B cell (primary cell): Measurements from ENCODE around the gene CABLES1. TPM values are rescaled to one million over a fixed set of nuclear protein-coding genes. Genes with fewer than 3 reads are reported as not detected.

Source experiments
- ATAC-seq: fragments of 200-7000 bp; cut with Tn5 transposase; one replicate; pipeline ENCODE4 v1.10.0; 2021; ENCODE audit warnings: low read depth, mild to moderate bottlenecking, moderate number of reproducible peaks, moderate library complexity
- CTCF ChIA-PET: fragments of 350-600 bp; sonication (Branson Sonifier 250); formaldehyde crosslinking; loops from one replicate; lab custom pipeline; 2021; ENCODE audit warnings: antibody characterized with exemption, inconsistent platforms; lab: Charles Lee
- POLR2A ChIA-PET: fragments of 350-600 bp; sonication (Branson Sonifier 250); formaldehyde crosslinking; loops from one replicate; lab custom pipeline; 2021; ENCODE audit warnings: antibody characterized with exemption; lab: Charles Lee
- DNase-seq: peaks from one replicate; pipeline ENCODE4 v3.0.0; 2013
- H2AFZ ChIP-seq: 2 replicates; pipeline ENCODE4 v1.6.1; 2012; ENCODE audit warnings: mild to moderate bottlenecking, low read depth, low read length; ENCODE audit not compliant: insufficient read depth, poor library complexity, severe bottlenecking
- H3K27ac ChIP-seq, 2 donors: 1 replicate in 1 of 2; 2 replicates in 1 of 2; pipeline ENCODE4 v1.5.1; 2012 to 2013; ENCODE audit warnings: low read length in 2 of 2, mild to moderate bottlenecking in 2 of 2, moderate library complexity in 1 of 2
- H3K27me3 ChIP-seq, 4 experiments: fragments of 200-600 bp in 1 of 4; sonication (generic) in 1 of 4; replicated peaks in 1 of 4; 1 replicate in 2 of 4; 2 replicates in 2 of 4; pipeline versions ENCODE4 v1.6.1 to v1.7.0; 2013 to 2016; ENCODE audit warnings: low read length in 3 of 4, mild to moderate bottlenecking in 2 of 4, mixed read lengths in 1 of 4, moderate library complexity in 1 of 4; ENCODE audit not compliant: insufficient read depth in 4 of 4, control insufficient read depth in 3 of 4; ENCODE audit errors: control extremely low read depth in 1 of 4
- H3K36me3 ChIP-seq, 2 experiments: replicated peaks in 1 of 2; 1 replicate in 1 of 2; 2 replicates in 1 of 2; pipeline versions ENCODE4 v1.6.1 to v1.7.1; 2013; ENCODE audit warnings: low read length in 1 of 2; ENCODE audit not compliant: insufficient read depth in 2 of 2, control insufficient read depth in 1 of 2; ENCODE audit errors: control extremely low read depth in 1 of 2, extremely low read depth in 1 of 2
- H3K4me1 ChIP-seq, 2 donors: fragments of 200-600 bp in 1 of 2; sonication (generic) in 1 of 2; 1 replicate in 1 of 2; 2 replicates in 1 of 2; pipeline versions ENCODE4 v1.5.1 to v1.6.1; 2013 to 2017; ENCODE audit warnings: low read length in 2 of 2; ENCODE audit not compliant: control insufficient read depth in 2 of 2, insufficient read depth in 2 of 2
- H3K4me2 ChIP-seq: replicated peaks from 2 replicates; pipeline ENCODE3; 2012; ENCODE audit warnings: mild to moderate bottlenecking, low read depth, low read length; ENCODE audit not compliant: poor library complexity, severe bottlenecking
- H3K4me3 ChIP-seq, 5 experiments: fragments of 200-600 bp in 1 of 5; sonication (generic) in 1 of 5; 1 replicate in 3 of 5; 2 replicates in 2 of 5; pipeline versions ENCODE4 v1.5.1 to v1.7.0; 2011 to 2016; ENCODE audit warnings: low read length in 4 of 5, mild to moderate bottlenecking in 4 of 5, low read depth in 2 of 5, control low read depth in 1 of 5, moderate library complexity in 1 of 5; ENCODE audit not compliant: insufficient read depth in 1 of 5; ENCODE audit errors: control extremely low read depth in 1 of 5, extremely low read depth in 1 of 5
- H3K79me2 ChIP-seq: fragments of 200-600 bp; sonication (generic); one replicate; pipeline ENCODE4 v1.6.0; 2016; ENCODE audit warnings: low read length; ENCODE audit not compliant: control insufficient read depth, insufficient read depth
- H3K9ac ChIP-seq: fragments of 200-600 bp; sonication (generic); 2 replicates; pipeline ENCODE4 v1.6.1; 2017; ENCODE audit warnings: mild to moderate bottlenecking, low read length, moderate library complexity
- H3K9me3 ChIP-seq, 3 donors: one replicate each; pipeline versions ENCODE4 v1.6.1 to v1.7.1; 2013; ENCODE audit warnings: low read length in 2 of 3; ENCODE audit not compliant: control insufficient read depth in 2 of 3, insufficient read depth in 1 of 3; ENCODE audit errors: control extremely low read depth in 1 of 3
- H4K20me1 ChIP-seq: 2 replicates; pipeline ENCODE4 v1.6.0; 2012; ENCODE audit warnings: mild to moderate bottlenecking, low read length; ENCODE audit not compliant: insufficient read depth, control insufficient read depth, poor library complexity, severe bottlenecking
- H3K27ac Mint-ChIP-seq: one replicate; pipeline ENCODE4 v1.8.0; 2021; ENCODE audit warnings: mixed read lengths
- H3K27me3 Mint-ChIP-seq: one replicate; pipeline ENCODE4 v1.8.0; 2021; ENCODE audit warnings: mixed read lengths
- H3K4me1 Mint-ChIP-seq: one replicate; pipeline ENCODE4 v1.8.0; 2021; ENCODE audit warnings: mixed read lengths
- H3K4me3 Mint-ChIP-seq: one replicate; pipeline ENCODE4 v1.8.0; 2021; ENCODE audit warnings: mixed read lengths
- H3K9me3 Mint-ChIP-seq: one replicate; pipeline ENCODE4 v1.8.0; 2022; ENCODE audit warnings: mixed read lengths; ENCODE audit not compliant: insufficient read depth
- EZH2 ChIP-seq: IDR thresholded peaks from 2 replicates; pipeline ENCODE4 v1.6.1; 2012; ENCODE audit warnings: borderline replicate concordance, low read depth, mild to moderate bottlenecking, moderate library complexity, low read length; ENCODE audit not compliant: insufficient read depth, poor library complexity, severe bottlenecking
- WGBS: methylation state at CpG from one replicate; pipeline ENCODE4 v1.1.5; 2013; ENCODE audit warnings: missing lambda C conversion rate; ENCODE audit not compliant: insufficient coverage; 5-methylcytosine and 5-hydroxymethylcytosine counted together
- intact Hi-C: fragments of 100-400 bp; cut with micrococcal nuclease; formaldehyde crosslinking; loops from one replicate; pipeline ENCODE4 v1.10.0; 2022
- polyA plus RNA-seq: library from polyadenylated mRNA; depleted of rRNA; stranded (reverse); fragments of >200 nt; gene quantifications from 2 replicates; pipeline ENCODE4 v1.2.3, GENCODE V29; 2012
- total RNA-seq, 2 donors: library from RNA; stranded (reverse); fragments of 120-200 nt in 1 of 2; gene quantifications; 1 replicate in 1 of 2; 2 replicates in 1 of 2; pipeline versions ENCODE4 v1.2.3 to v1.2.4, GENCODE V29; 2013 to 2022
- TF ChIP-seq, protein P1 (sequence below): fragments of 200-600 bp; IDR thresholded peaks from one replicate; pipeline ENCODE4 v1.8.0; 2022; ENCODE audit warnings: antibody characterized with exemption, mild to moderate bottlenecking

CABLES1 gene
- total and polyA plus RNA-seq, 2 donors (not counting 1 experiment from before 2014, with no cell fraction given) = 0.30 to 56.3 TPM

DNA sequence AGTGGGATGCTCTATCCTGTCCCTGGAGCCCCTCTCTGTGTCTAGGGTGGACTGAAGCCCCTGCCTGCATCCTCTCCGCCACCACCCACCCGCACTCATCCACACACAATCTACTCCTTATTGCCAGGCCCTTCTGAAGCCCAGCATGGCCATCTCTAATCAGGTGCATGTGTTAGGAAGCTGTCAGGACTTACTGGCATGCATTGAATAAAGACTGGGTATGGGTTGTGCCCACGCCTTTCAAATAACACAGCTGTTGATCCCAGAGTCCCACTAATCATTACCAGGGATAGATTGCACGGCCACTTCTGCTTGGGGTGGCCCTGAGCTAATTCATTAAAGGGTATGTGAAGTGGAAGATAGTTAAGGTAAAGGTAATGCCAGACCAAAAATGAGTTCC, 88.4 kb downstream of the CABLES1 start:
- Histone ChIP-seq H3K4me2 (no peak overlapping the region), H4K20me1 (no peaks in the 10 kb centered on the region), H3K36me3 (no peaks in the 10 kb centered on the region), H3K4me1 (peaks cover 14 to 16% of the 10 kb centered on the region in 2 donors), H3K27me3 (no peaks in the 10 kb centered on the region), H3K4me3 (no peak overlapping the region), H3K27ac (no peak overlapping the region), H3K9ac (no peak overlapping the region), H2AFZ (no peak overlapping the region), H3K9me3 (no peaks in the 10 kb centered on the region), H3K79me2 (no peaks in the 10 kb centered on the region)
- DNase-seq (no peak), ATAC-seq (no peak)
- H3K4me1 Mint-ChIP-seq = peaks cover 43% of the 10 kb centered on the region
- no peak overlapping the region for H3K4me3 Mint-ChIP-seq
- no peak overlapping the region for H3K27ac Mint-ChIP-seq
- POLR2A ChIA-PET = interaction anchor here (0.6 to 1.3 kb wide), 5 partner anchors 15 to 188 kb away, joined by 3 to 7 read pairs (median 5); no protein-coding TSS in a partner anchor
- no peaks in the 10 kb centered on the region for H3K9me3 Mint-ChIP-seq
- intact Hi-C loops = loop anchor here (2.0 kb wide), 1 partner anchor 17 kb away; no protein-coding TSS in a partner anchor
- CTCF ChIA-PET = interaction anchor here (0.9 to 1.7 kb wide), 4 partner anchors 19 to 108 kb away, joined by 3 to 7 read pairs (median 3); no protein-coding TSS in a partner anchor
- no CpG with 5 or more reads among the region's 4 CpGs for WGBS
- TF ChIP-seq, protein P1, sequence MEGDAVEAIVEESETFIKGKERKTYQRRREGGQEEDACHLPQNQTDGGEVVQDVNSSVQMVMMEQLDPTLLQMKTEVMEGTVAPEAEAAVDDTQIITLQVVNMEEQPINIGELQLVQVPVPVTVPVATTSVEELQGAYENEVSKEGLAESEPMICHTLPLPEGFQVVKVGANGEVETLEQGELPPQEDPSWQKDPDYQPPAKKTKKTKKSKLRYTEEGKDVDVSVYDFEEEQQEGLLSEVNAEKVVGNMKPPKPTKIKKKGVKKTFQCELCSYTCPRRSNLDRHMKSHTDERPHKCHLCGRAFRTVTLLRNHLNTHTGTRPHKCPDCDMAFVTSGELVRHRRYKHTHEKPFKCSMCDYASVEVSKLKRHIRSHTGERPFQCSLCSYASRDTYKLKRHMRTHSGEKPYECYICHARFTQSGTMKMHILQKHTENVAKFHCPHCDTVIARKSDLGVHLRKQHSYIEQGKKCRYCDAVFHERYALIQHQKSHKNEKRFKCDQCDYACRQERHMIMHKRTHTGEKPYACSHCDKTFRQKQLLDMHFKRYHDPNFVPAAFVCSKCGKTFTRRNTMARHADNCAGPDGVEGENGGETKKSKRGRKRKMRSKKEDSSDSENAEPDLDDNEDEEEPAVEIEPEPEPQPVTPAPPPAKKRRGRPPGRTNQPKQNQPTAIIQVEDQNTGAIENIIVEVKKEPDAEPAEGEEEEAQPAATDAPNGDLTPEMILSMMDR = no peak
- no peak for TF ChIP-seq EZH2
- H3K27me3 Mint-ChIP-seq = peaks cover 3% of the 10 kb centered on the region

DNA sequence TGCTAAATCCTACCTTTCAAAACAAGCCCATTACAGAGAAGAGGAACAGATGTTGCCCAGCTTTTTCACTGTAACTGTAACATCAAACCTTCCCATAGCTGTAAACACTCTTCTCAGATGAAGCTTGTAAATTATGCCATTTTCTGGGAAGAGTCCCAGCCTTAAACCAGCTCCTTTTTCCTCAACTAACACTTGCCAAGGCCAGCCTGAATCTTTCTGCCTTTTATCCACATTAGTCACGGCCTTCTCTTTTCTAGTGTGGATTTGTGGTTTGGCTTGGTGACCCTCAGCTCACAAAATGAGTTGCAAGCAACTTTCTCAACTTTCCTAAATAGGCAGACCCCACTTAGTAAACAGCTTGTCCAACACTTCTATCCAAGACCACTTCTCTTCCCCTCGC, 90.2 kb downstream of the CABLES1 start:
- no peaks in the 10 kb centered on the region for H3K9me3 ChIP-seq
- intact Hi-C loops = loop anchor here (2.0 kb wide), 1 partner anchor 19 kb away; no protein-coding TSS in a partner anchor
- peaks cover 26 to 32% of the 10 kb centered on the region in 2 donors for H3K4me1 ChIP-seq
- no peak for DNase-seq
- no peak overlapping the region for H3K27ac ChIP-seq
- H3K36me3 ChIP-seq = no peaks in the 10 kb centered on the region
- Mint-ChIP-seq H3K27ac (peak overlapping the region; percentile 65), H3K9me3 (no peaks in the 10 kb centered on the region), H3K4me3 (peak overlapping the region; percentile 6), H3K27me3 (peaks cover 3% of the 10 kb centered on the region), H3K4me1 (peaks cover 58% of the 10 kb centered on the region)
- no peak overlapping the region for H3K4me3 ChIP-seq
- H2AFZ ChIP-seq = no peak overlapping the region
- no peaks in the 10 kb centered on the region for H3K79me2 ChIP-seq
- H3K9ac ChIP-seq = no peak overlapping the region
- ATAC-seq = no peak
- TF ChIP-seq, protein P1 = no peak
- no peak for TF ChIP-seq EZH2
- H3K4me2 ChIP-seq = no peak overlapping the region
- POLR2A ChIA-PET = interaction anchor here (0.7 kb wide), 1 partner anchor 55 kb away, joined by 3 read pairs; no protein-coding TSS in a partner anchor
- no peaks in the 10 kb centered on the region for H4K20me1 ChIP-seq
- CTCF ChIA-PET = interaction anchor here (1.4 to 1.7 kb wide), 2 partner anchors 94 to 106 kb away, joined by 3 to 7 read pairs; no protein-coding TSS in a partner anchor
- H3K27me3 ChIP-seq = no peaks in the 10 kb centered on the region
- no CpG with 5 or more reads among the region's 2 CpGs for WGBS
